Hindlimb muscle (tissue), 1 donor: ENCODE data around the gene C17orf78. TPM values are rescaled to one million over a fixed set of nuclear protein-coding genes. Genes with fewer than 3 reads are reported as not detected.
"Not testable (repeated sequence)": the region's sequence is repeated elsewhere in the genome, so short reads cannot be mapped to it uniquely, and the experiment has no call there.

Source experiments
- DNase-seq: peaks from one replicate; pipeline ENCODE4 v3.0.0-alpha.2; 2013
- polyA plus RNA-seq: library from polyadenylated mRNA; unstranded; fragments of 120-200 nt; gene quantifications from one replicate; pipeline ENCODE4 v1.2.1, GENCODE V29; 2013; ENCODE audit not compliant: insufficient read length

Gene C17orf78
- polyA plus RNA-seq, 1 donor: not detected

- no peak for DNase-seq
Observed at GRCh38 chr17:37440424-37440823, 64.6 kb downstream of the C17orf78 start.

- DNase-seq: not testable (repeated sequence)
Observed at GRCh38 chr17:37441369-37442014, 65.7 kb downstream of the C17orf78 start.

Other genes starting within 250 kb of the C17orf78 start
- 19.3 TPM for gene ACACA, start 30.9 kb downstream of the C17orf78 start, polyA plus RNA-seq
- 22.7 TPM for gene TADA2A, start 30.9 kb downstream of the C17orf78 start, polyA plus RNA-seq
- 9.9 TPM for gene DUSP14, start 113.9 kb downstream of the C17orf78 start, polyA plus RNA-seq
- 30.0 TPM for gene SYNRG, start 233.4 kb downstream of the C17orf78 start, polyA plus RNA-seq